Uterus (tissue), 4 donors: ENCODE measurements around the gene EFCC1. TPM values are rescaled to one million over a fixed set of nuclear protein-coding genes. Genes with fewer than 3 reads are reported as not detected.
"Not testable (repeated sequence)": the region's sequence is repeated elsewhere in the genome, so short reads cannot be mapped to it uniquely, and the experiment has no call there.

ENCODE experiments used
- DNase-seq, 2 donors: peaks; one replicate each; pipeline ENCODE4 v3.0.0-alpha.2; 2019 to 2020
- H3K27ac ChIP-seq, 2 donors: fragments of 200-600 bp; sonication (generic); 1 replicate in 1 of 2; 2 replicates in 1 of 2; pipeline ENCODE4 v1.5.1; 2016 to 2018
- H3K27me3 ChIP-seq, 2 donors: fragments of 200-600 bp; sonication (generic); one replicate each; pipeline ENCODE4 v1.5.1; 2018 to 2019; ENCODE audit warnings: control low read depth in 1 of 2
- H3K36me3 ChIP-seq, 2 donors: fragments of 200-600 bp; sonication (generic); one replicate each; pipeline ENCODE4 v1.5.1; 2019; ENCODE audit warnings: control low read depth in 1 of 2
- H3K4me1 ChIP-seq, 2 donors: fragments of 200-600 bp; sonication (generic); one replicate each; pipeline ENCODE4 v1.5.1; 2018 to 2019; ENCODE audit warnings: control low read depth in 1 of 2
- H3K4me3 ChIP-seq, 2 donors: fragments of 200-600 bp; sonication (generic); 1 replicate in 1 of 2; 2 replicates in 1 of 2; pipeline ENCODE4 v1.5.1; 2018 to 2019; ENCODE audit warnings: mild to moderate bottlenecking in 1 of 2
- H3K9me3 ChIP-seq, 2 donors: fragments of 200-600 bp; sonication (generic); one replicate each; pipeline ENCODE4 v1.5.1; 2019; ENCODE audit warnings: control low read depth in 1 of 2
- CTCF ChIP-seq, 4 experiments: fragments of 200-600 bp in 2 of 4; fragments of 450-650 bp in 2 of 4; sonication (generic) in 2 of 4; IDR thresholded peaks; one replicate each; pipeline ENCODE4 v1.5.1; 2016 to 2019; ENCODE audit warnings: antibody characterized with exemption in 4 of 4, mild to moderate bottlenecking in 2 of 4, moderate library complexity in 1 of 4
- POLR2A ChIP-seq, 2 donors: fragments of 450-650 bp; IDR thresholded peaks; one replicate each; pipeline ENCODE4 v1.6.1; 2016; ENCODE audit warnings: antibody characterized with exemption in 2 of 2, mild to moderate bottlenecking in 1 of 2, moderate library complexity in 1 of 2
- intact Hi-C: fragments of 100-400 bp; cut with DNase I; formaldehyde crosslinking; loops from one replicate; pipeline ENCODE4 v1.15.1; 2023; ENCODE audit warnings: low total_unique reads
- total RNA-seq, 4 donors: library from RNA; depleted of rRNA in 3 of 4; stranded (reverse); fragments of >200 nt in 3 of 4; gene quantifications; one replicate each; pipeline versions ENCODE4 v1.1.0 to v1.2.4, GENCODE V29; 2014 to 2023
- donor health status: DM: yes; HTN: yes; CAD: no.

EFCC1 gene
- total RNA-seq, 4 donors from 2014 or later: 1.2 to 9.2 (median 4.5) TPM

GRCh38 chr3:129063841-129064482, 62.9 kb downstream of the EFCC1 start:
- no peaks in the 10 kb centered on the region for H3K36me3 ChIP-seq
- no peaks in the 10 kb centered on the region for H3K4me1 ChIP-seq
- H3K4me3 ChIP-seq: no peak overlapping the region
- intact Hi-C loops: no loop called here
- H3K27ac ChIP-seq: no peak overlapping the region
- no peaks in the 10 kb centered on the region for H3K27me3 ChIP-seq
- no peak for DNase-seq
- H3K9me3 ChIP-seq: no peaks in the 10 kb centered on the region
- no peak for TF ChIP-seq POLR2A (IDR thresholded peaks at IDR 0.05)

- Histone ChIP-seq H3K4me1 (no peaks in the 10 kb centered on the region), H3K4me3 (no peak overlapping the region), H3K9me3 (no peaks in the 10 kb centered on the region), H3K36me3 (no peaks in the 10 kb centered on the region), H3K27ac (no peak overlapping the region), H3K27me3 (no peaks in the 10 kb centered on the region)
- intact Hi-C loops: no loop called here
- TF ChIP-seq POLR2A (IDR thresholded peaks at IDR 0.05): no peak
- no peak for TF ChIP-seq CTCF (IDR thresholded peaks at IDR 0.05)
- DNase-seq: no peak
Measured at GRCh38 chr3:129065016-129065719, 64.1 kb downstream of the EFCC1 start.

- no peaks in the 10 kb centered on the region for H3K27me3 ChIP-seq
- no peaks in the 10 kb centered on the region for H3K4me1 ChIP-seq
- TF ChIP-seq POLR2A (IDR thresholded peaks at IDR 0.05) (no peak), CTCF (IDR thresholded peaks at IDR 0.05) (no peak)
- no peak for DNase-seq
- intact Hi-C loops: no loop called here
- H3K4me3 ChIP-seq: no peak overlapping the region
- H3K36me3 ChIP-seq: no peaks in the 10 kb centered on the region
- H3K9me3 ChIP-seq: no peaks in the 10 kb centered on the region
- no peak overlapping the region for H3K27ac ChIP-seq
Measured at GRCh38 chr3:129065720-129066073, 64.6 kb downstream of the EFCC1 start.

GRCh38 chr3:129067719-129068118, 66.6 kb downstream of the EFCC1 start:
- not testable (repeated sequence) for DNase-seq, H3K4me3 ChIP-seq

GRCh38 chr3:129068291-129068886, 67.3 kb downstream of the EFCC1 start:
- no peaks in the 10 kb centered on the region for H3K4me1 ChIP-seq
- no peak for DNase-seq

More at GRCh38 chr3:129067719-129068118, 66.6 kb downstream of the EFCC1 start:
- H3K27ac ChIP-seq, intact Hi-C loops, H3K36me3 ChIP-seq, H3K9me3 ChIP-seq, H3K4me1 ChIP-seq, H3K27me3 ChIP-seq: not testable (repeated sequence)

GRCh38 chr3:129069313-129070085, 68.4 kb downstream of the EFCC1 start:
- H3K36me3 ChIP-seq, intact Hi-C loops, H3K27ac ChIP-seq, H3K9me3 ChIP-seq, H3K27me3 ChIP-seq, DNase-seq, H3K4me1 ChIP-seq, H3K4me3 ChIP-seq: not testable (repeated sequence)

More at GRCh38 chr3:129068291-129068886, 67.3 kb downstream of the EFCC1 start:
- Histone ChIP-seq H3K27me3 (no peaks in the 10 kb centered on the region), H3K9me3 (no peaks in the 10 kb centered on the region), H3K4me3 (peak overlapping the region; percentile 25 to 27), H3K27ac (peak overlapping the region in 1 of 2 donors; percentile 51), H3K36me3 (no peaks in the 10 kb centered on the region)
- intact Hi-C loops: no loop called here
- TF ChIP-seq POLR2A (IDR thresholded peaks at IDR 0.05): no peak
- no peak for TF ChIP-seq CTCF (IDR thresholded peaks at IDR 0.05)
